Suprapubic skin (tissue), 4 donors: ENCODE results near the gene ZNF423. TPM values are rescaled to one million over a fixed set of nuclear protein-coding genes. Genes with fewer than 3 reads are reported as not detected.

Source experiments
- DNase-seq, 2 donors: peaks; one replicate each; pipeline ENCODE4 v3.0.0-alpha.2; 2019; ENCODE audit warnings: low spot score in 2 of 2
- H3K27ac ChIP-seq: fragments of 200-600 bp; sonication (generic); one replicate; pipeline ENCODE4 v1.5.1; 2019
- H3K27me3 ChIP-seq: fragments of 200-600 bp; sonication (generic); one replicate; pipeline ENCODE4 v1.5.1; 2019
- H3K36me3 ChIP-seq: fragments of 200-600 bp; sonication (generic); one replicate; pipeline ENCODE4 v1.5.1; 2019
- H3K4me1 ChIP-seq: fragments of 200-600 bp; sonication (generic); one replicate; pipeline ENCODE4 v1.5.1; 2019
- H3K4me3 ChIP-seq: fragments of 200-600 bp; sonication (generic); one replicate; pipeline ENCODE4 v1.5.1; 2019; ENCODE audit warnings: mild to moderate bottlenecking
- H3K9me3 ChIP-seq: fragments of 200-600 bp; sonication (generic); one replicate; pipeline ENCODE4 v1.5.1; 2019
- EP300 ChIP-seq: sonication (generic); formaldehyde crosslinking; IDR thresholded peaks from one replicate; pipeline ENCODE4 v1.6.1; 2017; ENCODE audit warnings: antibody characterized with exemption
- POLR2A ChIP-seq, 2 donors: fragments of 450-650 bp; IDR thresholded peaks; one replicate each; pipeline ENCODE4 v1.6.1; 2017; ENCODE audit warnings: antibody characterized with exemption in 2 of 2, mild to moderate bottlenecking in 2 of 2, moderate library complexity in 2 of 2
- POLR2AphosphoS5 ChIP-seq, 3 donors: sonication (generic); formaldehyde crosslinking; IDR thresholded peaks; one replicate each; pipeline ENCODE4 v1.6.1; 2017; ENCODE audit warnings: antibody characterized with exemption in 3 of 3
- WGBS: methylation state at CpG from one replicate; pipeline ENCODE4 v1.1.5; 2018; 5-methylcytosine and 5-hydroxymethylcytosine counted together
- total RNA-seq, 4 donors: library from RNA; depleted of rRNA; stranded (reverse); fragments of >200 nt; gene quantifications; one replicate each; pipeline ENCODE4 v1.1.0, GENCODE V29; 2016
- TF ChIP-seq, protein P1 (sequence below), 2 donors: fragments of 200-600 bp in 1 of 2; fragments of 450-650 bp in 1 of 2; sonication (generic) in 1 of 2; IDR thresholded peaks; one replicate each; pipeline ENCODE4 v1.5.1; 2016 to 2019; ENCODE audit warnings: antibody characterized with exemption in 2 of 2, mild to moderate bottlenecking in 1 of 2, moderate library complexity in 1 of 2

The ZNF423 gene
- total RNA-seq, 4 donors from 2014 or later = 1.3 to 5.3 (median 1.9) TPM

DNA sequence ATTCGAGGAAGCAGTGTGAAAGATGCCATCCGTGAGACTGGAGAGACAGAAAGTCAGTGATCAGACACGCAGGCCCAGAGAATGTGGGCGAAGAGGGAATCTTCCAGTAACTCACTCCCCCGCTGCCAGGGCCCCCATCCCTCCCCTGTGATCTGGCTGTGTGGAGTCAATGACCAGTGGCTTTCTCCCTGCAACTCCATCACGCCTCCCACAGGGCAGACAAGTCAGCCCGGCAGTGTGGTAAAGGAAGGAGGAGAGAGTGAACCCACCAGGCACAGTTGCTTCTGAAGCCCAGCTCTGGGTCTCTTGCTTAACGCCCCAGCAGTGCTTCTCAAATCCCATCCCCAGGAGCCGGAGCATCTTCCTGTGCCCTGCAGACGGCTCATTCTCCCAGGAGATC lies 142.1 kb downstream of the ZNF423 start:
- H3K27me3 ChIP-seq = no peaks in the 10 kb centered on the region

DNA sequence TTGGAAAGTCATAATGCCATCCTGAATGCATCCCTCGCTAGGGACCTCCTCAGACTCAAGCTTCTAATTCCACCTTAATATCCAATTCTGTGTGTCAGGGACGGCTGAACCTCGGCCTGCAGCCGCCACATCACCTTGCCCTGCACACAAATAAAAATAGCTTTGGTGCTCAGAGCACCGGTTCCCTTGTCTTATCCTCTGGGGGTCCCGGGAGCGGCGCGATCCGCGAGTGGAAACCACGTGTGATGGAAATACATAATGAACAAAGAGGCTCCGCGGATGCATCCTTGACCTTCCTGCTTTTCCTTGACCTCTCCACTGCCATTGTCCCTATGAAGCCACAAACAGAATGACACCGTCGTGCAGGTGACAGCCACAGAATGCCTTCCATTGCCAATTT lies 143.4 kb downstream of the ZNF423 start:
- TF ChIP-seq EP300 = no peak
- TF ChIP-seq, protein P1, sequence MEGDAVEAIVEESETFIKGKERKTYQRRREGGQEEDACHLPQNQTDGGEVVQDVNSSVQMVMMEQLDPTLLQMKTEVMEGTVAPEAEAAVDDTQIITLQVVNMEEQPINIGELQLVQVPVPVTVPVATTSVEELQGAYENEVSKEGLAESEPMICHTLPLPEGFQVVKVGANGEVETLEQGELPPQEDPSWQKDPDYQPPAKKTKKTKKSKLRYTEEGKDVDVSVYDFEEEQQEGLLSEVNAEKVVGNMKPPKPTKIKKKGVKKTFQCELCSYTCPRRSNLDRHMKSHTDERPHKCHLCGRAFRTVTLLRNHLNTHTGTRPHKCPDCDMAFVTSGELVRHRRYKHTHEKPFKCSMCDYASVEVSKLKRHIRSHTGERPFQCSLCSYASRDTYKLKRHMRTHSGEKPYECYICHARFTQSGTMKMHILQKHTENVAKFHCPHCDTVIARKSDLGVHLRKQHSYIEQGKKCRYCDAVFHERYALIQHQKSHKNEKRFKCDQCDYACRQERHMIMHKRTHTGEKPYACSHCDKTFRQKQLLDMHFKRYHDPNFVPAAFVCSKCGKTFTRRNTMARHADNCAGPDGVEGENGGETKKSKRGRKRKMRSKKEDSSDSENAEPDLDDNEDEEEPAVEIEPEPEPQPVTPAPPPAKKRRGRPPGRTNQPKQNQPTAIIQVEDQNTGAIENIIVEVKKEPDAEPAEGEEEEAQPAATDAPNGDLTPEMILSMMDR (IDR thresholded peaks at IDR 0.05) = no peak

More for the DNA sequence above, 142.1 kb downstream of the ZNF423 start:
- WGBS = 91% methylated on average over 9 of the region's 10 CpGs
- no peak for TF ChIP-seq POLR2AphosphoS5 (IDR thresholded peaks at IDR 0.05)
- no peak for TF ChIP-seq EP300
- TF ChIP-seq, protein P1 (IDR thresholded peaks at IDR 0.05) = no peak
- no peak overlapping the region for H3K4me3 ChIP-seq
- no peak overlapping the region for H3K27ac ChIP-seq
- no peaks in the 10 kb centered on the region for H3K9me3 ChIP-seq
- no peaks in the 10 kb centered on the region for H3K36me3 ChIP-seq
- H3K4me1 ChIP-seq = no peaks in the 10 kb centered on the region
- DNase-seq = no peak

DNA sequence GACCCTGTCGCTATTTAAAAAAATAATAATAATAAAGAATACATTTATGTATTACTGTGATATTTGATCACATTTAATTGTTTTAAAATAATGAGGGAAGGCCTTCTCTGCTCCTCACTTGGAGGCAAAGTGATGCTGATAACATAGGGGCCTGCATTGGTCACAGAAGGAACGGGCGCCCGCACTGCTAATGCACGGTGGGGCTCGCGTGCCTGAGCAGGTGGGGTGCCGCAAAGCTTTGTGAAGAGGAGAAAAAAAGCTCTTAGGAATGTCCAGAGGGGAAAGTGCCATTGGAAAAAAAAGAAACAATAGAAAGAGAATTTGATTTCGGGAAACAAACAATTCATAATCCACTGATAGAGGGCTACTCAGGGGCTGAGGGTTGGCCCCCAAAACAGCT lies 143.8 kb downstream of the ZNF423 start:
- no peak for TF ChIP-seq EP300
- TF ChIP-seq POLR2A (IDR thresholded peaks at IDR 0.05) = no peak
- TF ChIP-seq, protein P1 (IDR thresholded peaks at IDR 0.05) = no peak
- no peak for TF ChIP-seq POLR2AphosphoS5 (IDR thresholded peaks at IDR 0.05)

More for the DNA sequence above, 143.4 kb downstream of the ZNF423 start:
- 89% methylated on average over 16 of the region's 16 CpGs for WGBS
- Histone ChIP-seq H3K27me3 (no peaks in the 10 kb centered on the region), H3K9me3 (no peaks in the 10 kb centered on the region), H3K27ac (no peak overlapping the region), H3K4me1 (no peaks in the 10 kb centered on the region), H3K4me3 (no peak overlapping the region), H3K36me3 (no peaks in the 10 kb centered on the region)
- no peak for DNase-seq

DNA sequence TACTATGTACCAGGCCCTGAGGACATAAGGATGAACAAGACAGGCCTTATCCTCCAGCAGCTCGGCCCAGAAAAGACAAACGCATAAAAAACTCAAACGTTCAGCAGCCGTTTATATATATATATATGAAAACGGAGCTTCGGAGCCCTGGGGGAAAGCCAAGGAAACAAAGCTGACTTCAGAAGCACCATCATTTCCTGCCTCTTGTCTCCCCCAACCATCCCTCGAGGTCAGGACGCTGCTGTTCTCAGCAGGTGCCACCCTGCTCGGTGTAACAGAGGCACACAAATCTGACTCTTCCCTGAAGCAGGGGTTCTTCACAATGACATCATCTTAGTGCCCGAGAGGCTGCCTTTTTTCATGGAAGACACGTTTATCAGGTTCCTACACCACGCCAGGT lies 146.9 kb downstream of the ZNF423 start:
- Histone ChIP-seq H3K27me3 (no peaks in the 10 kb centered on the region), H3K4me3 (no peak overlapping the region), H3K9me3 (no peaks in the 10 kb centered on the region), H3K27ac (no peak overlapping the region), H3K4me1 (no peaks in the 10 kb centered on the region), H3K36me3 (no peaks in the 10 kb centered on the region)
- TF ChIP-seq EP300 (no peak), POLR2A (IDR thresholded peaks at IDR 0.05) (no peak), POLR2AphosphoS5 (IDR thresholded peaks at IDR 0.05) (no peak)
- TF ChIP-seq, protein P1 (IDR thresholded peaks at IDR 0.05) = no peak
- WGBS = 50% methylated on average over 12 of the region's 12 CpGs
- no peak for DNase-seq

More for the DNA sequence above, 143.8 kb downstream of the ZNF423 start:
- no peak for DNase-seq
- H3K4me3 ChIP-seq = no peak overlapping the region
- H3K4me1 ChIP-seq = no peaks in the 10 kb centered on the region
- no peaks in the 10 kb centered on the region for H3K36me3 ChIP-seq
- WGBS = 92% methylated on average over 9 of the region's 9 CpGs
- no peaks in the 10 kb centered on the region for H3K27me3 ChIP-seq
- no peaks in the 10 kb centered on the region for H3K9me3 ChIP-seq
- H3K27ac ChIP-seq = no peak overlapping the region

DNA sequence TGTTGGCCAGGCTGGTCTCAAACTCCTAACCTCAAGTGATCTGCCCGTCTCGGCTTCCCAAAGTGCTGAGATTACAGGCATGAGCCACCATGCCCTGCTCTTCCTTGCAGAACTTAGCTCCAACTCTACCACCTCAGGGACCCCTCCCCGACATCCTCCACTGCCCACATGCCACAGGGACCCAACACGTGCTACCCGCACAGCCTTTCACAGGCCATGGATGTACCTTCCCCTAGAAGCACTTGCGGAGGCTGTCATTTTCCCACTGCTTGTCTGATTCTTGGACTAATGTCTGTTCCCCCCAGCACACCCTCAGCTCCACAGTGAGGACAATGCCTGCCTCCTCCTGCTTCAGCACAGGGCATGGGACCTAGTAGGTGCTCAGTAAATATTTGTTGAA lies 147.4 kb downstream of the ZNF423 start:
- Histone ChIP-seq H3K4me3 (no peak overlapping the region), H3K4me1 (peaks cover 2% of the 10 kb centered on the region), H3K27me3 (no peaks in the 10 kb centered on the region), H3K36me3 (no peaks in the 10 kb centered on the region), H3K9me3 (no peaks in the 10 kb centered on the region), H3K27ac (no peak overlapping the region)
- 85% methylated on average over 6 of the region's 6 CpGs for WGBS
- no peak for DNase-seq
- TF ChIP-seq EP300 = no peak
- TF ChIP-seq POLR2AphosphoS5 (IDR thresholded peaks at IDR 0.05) = no peak
- TF ChIP-seq, protein P1 (IDR thresholded peaks at IDR 0.05) = no peak
- TF ChIP-seq POLR2A (IDR thresholded peaks at IDR 0.05) = no peak
